Mammary epithelial cell (primary cell): Measurements from ENCODE around the gene BRAP.

ENCODE experiments used
- CTCF ChIP-seq, 2 donors: IDR thresholded peaks in 1 of 2; conservative IDR thresholded peaks in 1 of 2; 2 replicates each; pipeline ENCODE4 v1.5.1; 2011 to 2012; ENCODE audit warnings: inconsistent platforms in 2 of 2, low read length in 2 of 2, mild to moderate bottlenecking in 2 of 2, control low read depth in 1 of 2, low read depth in 1 of 2; ENCODE audit not compliant: insufficient read depth in 1 of 2; ENCODE audit errors: extremely low read depth in 1 of 2
- EZH2 ChIP-seq: IDR thresholded peaks from 2 replicates; pipeline ENCODE4 v1.6.1; 2012; ENCODE audit warnings: low read length, inconsistent platforms, borderline replicate concordance

- no peak for TF ChIP-seq CTCF (conservative IDR thresholded peaks at IDR 0.05 in 1 of 2, IDR thresholded peaks at IDR 0.05 in 1 of 2; ENCODE audit: extremely low read depth in 1 of 2, insufficient read depth in 1 of 2, low read depth in 1 of 2, low read length in 2 of 2)
- TF ChIP-seq EZH2, result no peak
These were observed 49.4 kb downstream of the BRAP start for GRCh38 chr12:111636209-111636945.
